DND-41 (cell line): ENCODE measurements around the gene TBXAS1.

ENCODE experiments used
- ATAC-seq: fragments of 200-7000 bp; cut with Tn5 transposase; 3 replicates; pipeline ENCODE4 v1.9.1; 2021; ENCODE audit warnings: low read depth; ENCODE audit not compliant: insufficient read depth
- DNase-seq: peaks from one replicate; pipeline ENCODE4 v3.0.0-alpha.2; 2020
- H2AFZ ChIP-seq: 2 replicates; pipeline ENCODE4 v1.6.0; 2012; ENCODE audit warnings: low read depth, low read length
- H3K27ac ChIP-seq: 2 replicates; pipeline ENCODE4 v1.5.1; 2012; ENCODE audit warnings: low read length, inconsistent platforms
- H3K27me3 ChIP-seq: fragments of 200-600 bp; sonication (generic); 2 replicates; pipeline ENCODE4 v1.6.0; 2012; ENCODE audit warnings: low read length, mild to moderate bottlenecking, inconsistent platforms; ENCODE audit not compliant: insufficient read depth, poor library complexity
- H3K36me3 ChIP-seq: 2 replicates; pipeline ENCODE4 v1.5.1; 2012; ENCODE audit warnings: low read length, inconsistent platforms; ENCODE audit not compliant: insufficient read depth
- H3K4me1 ChIP-seq: 2 replicates; pipeline ENCODE4 v1.5.1; 2012; ENCODE audit warnings: mild to moderate bottlenecking, low read length; ENCODE audit not compliant: insufficient read depth
- H3K4me2 ChIP-seq: 2 replicates; pipeline ENCODE4 v1.6.0; 2012; ENCODE audit warnings: mild to moderate bottlenecking, moderate library complexity, low read length, inconsistent platforms; ENCODE audit not compliant: insufficient read depth
- H3K4me3 ChIP-seq, 2 experiments: fragments of 200-600 bp in 1 of 2; shearing (Covaris generic) in 1 of 2; 2 replicates each; pipeline ENCODE4 v1.5.1; 2012 to 2016; ENCODE audit warnings: inconsistent platforms in 2 of 2, low read length in 2 of 2, mild to moderate bottlenecking in 2 of 2, low read depth in 1 of 2, moderate library complexity in 1 of 2
- H3K79me2 ChIP-seq: 2 replicates; pipeline ENCODE4 v1.6.0; 2012; ENCODE audit warnings: low read length, inconsistent platforms; ENCODE audit not compliant: insufficient read depth
- H3K9ac ChIP-seq: 2 replicates; pipeline ENCODE4 v1.6.0; 2012; ENCODE audit warnings: low read depth, mild to moderate bottlenecking, inconsistent platforms, low read length, moderate library complexity
- H3K9me3 ChIP-seq: 2 replicates; pipeline ENCODE4 v1.5.1; 2012; ENCODE audit warnings: low read length, moderate library complexity, mild to moderate bottlenecking, inconsistent platforms; ENCODE audit not compliant: insufficient read depth, severe bottlenecking
- H4K20me1 ChIP-seq: 2 replicates; pipeline ENCODE4 v1.6.0; 2012; ENCODE audit warnings: low read length; ENCODE audit not compliant: insufficient read depth
- EZH2 ChIP-seq: IDR thresholded peaks from 3 replicates; pipeline ENCODE4 v1.6.1; 2012; ENCODE audit warnings: borderline replicate concordance, low read depth, mild to moderate bottlenecking, moderate library complexity, low read length, inconsistent platforms; ENCODE audit not compliant: severe bottlenecking
- TF ChIP-seq, protein P1 (sequence below): IDR thresholded peaks from 2 replicates; pipeline ENCODE4 v1.5.1; 2012; ENCODE audit warnings: borderline replicate concordance, low read length, moderate library complexity, mild to moderate bottlenecking; ENCODE audit not compliant: poor library complexity, severe bottlenecking; ENCODE audit errors: extremely low read depth

The TBXAS1 gene

DNA sequence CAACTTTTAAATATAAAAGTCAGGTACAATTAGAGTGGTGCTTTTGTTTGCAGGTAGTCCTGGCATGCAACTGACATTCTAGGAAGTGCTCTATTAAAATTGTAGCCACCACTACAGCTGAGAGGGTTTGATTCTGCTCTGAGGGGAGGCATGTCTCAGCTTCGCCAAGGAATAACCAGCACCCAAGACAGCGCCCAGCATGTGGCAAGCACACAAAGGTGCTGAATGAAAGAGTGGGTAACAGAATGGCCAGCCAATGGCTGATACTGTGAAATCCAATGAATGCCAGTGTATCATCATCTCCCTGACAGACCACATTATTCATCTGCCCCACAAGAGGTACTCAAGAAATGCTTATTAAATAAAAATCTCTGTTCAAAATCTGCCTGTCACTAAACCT is 226.8 kb downstream of the TBXAS1 start:
- Histone ChIP-seq H3K4me2 (no peak overlapping the region), H3K36me3 (peaks cover 60% of the 10 kb centered on the region)

DNA sequence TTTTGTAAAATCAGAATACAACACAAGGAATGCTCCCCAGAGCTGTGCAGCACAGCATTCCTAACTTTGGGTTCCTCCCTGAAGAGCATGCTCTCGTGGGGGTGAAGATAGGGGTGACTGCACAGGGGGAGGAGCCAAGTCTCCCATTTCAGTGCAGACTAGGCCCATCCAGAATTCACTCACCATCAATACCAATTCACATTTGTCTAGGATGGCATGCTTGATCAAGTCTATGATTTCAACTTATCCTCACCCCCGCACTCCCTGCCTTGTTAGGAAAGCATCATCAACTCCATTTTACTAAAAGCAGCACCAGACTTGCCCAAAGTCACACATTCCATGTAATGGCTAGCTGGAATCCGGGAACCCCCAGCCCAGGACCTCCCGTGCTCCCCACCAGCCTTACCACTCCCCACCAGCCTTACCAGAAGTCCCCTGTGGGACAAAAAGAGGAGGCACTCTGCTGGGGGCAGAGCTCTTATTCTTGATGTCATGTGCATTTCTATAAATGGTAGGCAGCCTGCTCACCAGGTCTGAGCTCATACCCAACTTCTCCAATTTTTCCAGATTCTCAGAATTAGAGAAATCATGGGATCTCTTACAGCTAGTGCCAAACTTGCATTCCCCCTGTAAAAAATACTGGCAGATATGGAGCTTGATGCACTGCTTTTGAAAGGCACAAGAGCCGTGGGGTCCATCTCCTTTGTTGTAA is 227.5 kb downstream of the TBXAS1 start:
- no peak overlapping the region for H2AFZ ChIP-seq
- H3K4me1 ChIP-seq: peaks cover 36% of the 10 kb centered on the region
- no peak overlapping the region for H3K9ac ChIP-seq
- ATAC-seq: no peak
- no peak for DNase-seq
- no peaks in the 10 kb centered on the region for H3K9me3 ChIP-seq
- H3K27me3 ChIP-seq: no peaks in the 10 kb centered on the region
- no peak overlapping the region for H3K4me2 ChIP-seq
- peaks cover 44% of the 10 kb centered on the region for H3K79me2 ChIP-seq
- H3K4me3 ChIP-seq: no peak overlapping the region
- TF ChIP-seq EZH2: no peak
- TF ChIP-seq, protein P1, sequence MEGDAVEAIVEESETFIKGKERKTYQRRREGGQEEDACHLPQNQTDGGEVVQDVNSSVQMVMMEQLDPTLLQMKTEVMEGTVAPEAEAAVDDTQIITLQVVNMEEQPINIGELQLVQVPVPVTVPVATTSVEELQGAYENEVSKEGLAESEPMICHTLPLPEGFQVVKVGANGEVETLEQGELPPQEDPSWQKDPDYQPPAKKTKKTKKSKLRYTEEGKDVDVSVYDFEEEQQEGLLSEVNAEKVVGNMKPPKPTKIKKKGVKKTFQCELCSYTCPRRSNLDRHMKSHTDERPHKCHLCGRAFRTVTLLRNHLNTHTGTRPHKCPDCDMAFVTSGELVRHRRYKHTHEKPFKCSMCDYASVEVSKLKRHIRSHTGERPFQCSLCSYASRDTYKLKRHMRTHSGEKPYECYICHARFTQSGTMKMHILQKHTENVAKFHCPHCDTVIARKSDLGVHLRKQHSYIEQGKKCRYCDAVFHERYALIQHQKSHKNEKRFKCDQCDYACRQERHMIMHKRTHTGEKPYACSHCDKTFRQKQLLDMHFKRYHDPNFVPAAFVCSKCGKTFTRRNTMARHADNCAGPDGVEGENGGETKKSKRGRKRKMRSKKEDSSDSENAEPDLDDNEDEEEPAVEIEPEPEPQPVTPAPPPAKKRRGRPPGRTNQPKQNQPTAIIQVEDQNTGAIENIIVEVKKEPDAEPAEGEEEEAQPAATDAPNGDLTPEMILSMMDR: no peak
- peaks cover 58% of the 10 kb centered on the region for H3K36me3 ChIP-seq
- H3K27ac ChIP-seq: no peak overlapping the region
- H4K20me1 ChIP-seq: peaks cover 29% of the 10 kb centered on the region

More for the DNA sequence above, 226.8 kb downstream of the TBXAS1 start:
- TF ChIP-seq EZH2: no peak
- TF ChIP-seq, protein P1: no peak
- Histone ChIP-seq H3K79me2 (peaks cover 36% of the 10 kb centered on the region), H3K27ac (no peak overlapping the region), H3K27me3 (no peaks in the 10 kb centered on the region), H3K9ac (no peak overlapping the region), H4K20me1 (peaks cover 29% of the 10 kb centered on the region), H3K9me3 (no peaks in the 10 kb centered on the region), H3K4me1 (peaks cover 28% of the 10 kb centered on the region), H3K4me3 (no peak overlapping the region), H2AFZ (no peak overlapping the region)
- ATAC-seq (no peak), DNase-seq (no peak)

DNA sequence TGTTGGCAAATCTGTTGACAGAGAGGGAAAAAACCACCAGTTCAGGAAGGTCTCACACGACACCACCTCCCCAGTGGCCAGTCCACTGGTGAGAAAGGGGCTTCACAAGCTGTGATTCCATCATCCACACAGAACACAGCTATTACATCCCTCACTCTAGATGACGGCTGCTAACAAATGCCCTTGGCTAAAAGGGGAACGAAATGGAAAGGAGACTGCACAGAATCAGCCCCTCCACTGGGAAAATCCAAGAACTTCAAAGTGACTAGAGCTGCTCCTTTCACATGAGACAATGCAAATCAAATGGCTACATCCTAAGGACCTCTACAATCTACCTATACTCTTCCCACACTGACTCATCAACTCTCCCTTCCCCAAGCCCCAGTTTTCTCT is 228.1 kb downstream of the TBXAS1 start:
- ATAC-seq: no peak
- TF ChIP-seq, protein P1: no peak
- no peak for DNase-seq

More for the DNA sequence above, 228.1 kb downstream of the TBXAS1 start:
- no peak overlapping the region for H3K4me2 ChIP-seq
- no peaks in the 10 kb centered on the region for H3K9me3 ChIP-seq
- H3K27ac ChIP-seq: no peak overlapping the region
- H3K79me2 ChIP-seq: peaks cover 49% of the 10 kb centered on the region
- peaks cover 42% of the 10 kb centered on the region for H3K4me1 ChIP-seq
- no peaks in the 10 kb centered on the region for H3K27me3 ChIP-seq
- H3K9ac ChIP-seq: no peak overlapping the region
- no peak overlapping the region for H3K4me3 ChIP-seq
- no peak overlapping the region for H2AFZ ChIP-seq
- peaks cover 29% of the 10 kb centered on the region for H4K20me1 ChIP-seq
- peaks cover 53% of the 10 kb centered on the region for H3K36me3 ChIP-seq
